HG03469 (cell line): ENCODE results near the gene AUTS2.

Experiments used
- ATAC-seq: cut with Tn5 transposase; IDR thresholded peaks from one replicate; pipeline ENCODE4 v1.9.1; 2021; ENCODE audit warnings: mild to moderate bottlenecking, moderate library complexity, moderate number of reproducible peaks; ENCODE audit not compliant: unreplicated experiment

The AUTS2 gene

DNA sequence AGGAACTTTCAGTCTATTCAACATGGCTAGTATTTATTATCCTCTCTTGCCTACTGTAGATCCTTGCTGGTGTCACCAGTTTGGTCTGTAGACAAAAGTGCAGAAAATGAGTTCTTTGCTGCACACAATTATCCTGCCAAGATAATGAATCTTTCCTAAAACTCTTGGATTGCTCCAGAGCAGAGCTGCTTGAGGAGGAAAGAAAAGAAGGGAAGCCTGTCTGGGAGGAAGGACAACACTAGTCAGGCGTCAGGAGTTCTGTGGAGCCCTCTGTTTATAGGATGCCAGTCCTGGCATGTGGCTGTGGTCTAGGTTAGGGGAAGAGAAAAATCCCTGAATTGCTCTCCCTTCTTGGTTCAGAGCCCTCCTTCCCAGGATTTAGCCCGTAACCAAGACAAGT, 1103.7 kb downstream of the AUTS2 start:
- ATAC-seq, result no peak

DNA sequence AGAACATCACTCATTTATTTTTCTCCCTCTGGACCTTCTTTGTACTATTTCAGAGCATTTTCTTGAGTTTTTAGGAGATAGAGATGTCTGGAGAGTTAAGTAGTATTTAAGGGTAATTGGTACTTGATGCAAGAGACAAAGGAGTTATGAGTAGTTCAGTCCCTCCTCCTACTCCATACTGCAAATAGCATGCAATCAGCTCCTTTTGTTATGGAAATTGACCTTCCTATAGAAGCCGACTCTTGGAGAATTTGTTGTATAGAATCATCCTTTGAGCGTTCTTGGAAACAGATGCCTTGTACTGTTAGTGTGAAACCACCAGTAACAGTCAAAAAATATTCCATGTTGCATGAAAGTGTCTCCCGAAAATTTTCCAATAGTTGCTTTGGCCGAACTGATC, 1105.5 kb downstream of the AUTS2 start:
- no peak for ATAC-seq

DNA sequence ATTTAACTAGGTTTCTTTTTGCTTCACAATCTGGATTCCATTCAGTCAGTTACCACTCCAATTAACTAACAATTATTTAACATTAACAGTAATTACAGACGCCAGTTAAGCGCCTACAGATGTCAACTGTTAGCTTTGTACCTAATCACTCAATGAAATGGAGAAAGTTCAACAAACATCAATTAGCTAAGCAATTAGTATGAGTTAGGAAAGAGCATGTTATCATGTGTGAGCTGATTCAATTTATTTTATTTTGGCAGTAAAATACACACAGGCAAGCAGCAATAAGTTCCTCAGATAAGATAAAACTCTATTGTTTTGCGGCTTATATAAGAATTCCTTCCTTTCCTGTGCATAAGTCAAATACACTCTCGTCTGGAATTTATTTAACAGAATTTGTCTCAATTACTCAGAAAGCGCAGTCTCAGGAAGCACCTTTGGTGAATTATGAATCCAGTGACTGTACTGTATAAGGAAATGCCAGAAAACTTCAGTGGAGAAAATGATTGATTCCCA, 1106.6 kb downstream of the AUTS2 start:
- no peak for ATAC-seq

DNA sequence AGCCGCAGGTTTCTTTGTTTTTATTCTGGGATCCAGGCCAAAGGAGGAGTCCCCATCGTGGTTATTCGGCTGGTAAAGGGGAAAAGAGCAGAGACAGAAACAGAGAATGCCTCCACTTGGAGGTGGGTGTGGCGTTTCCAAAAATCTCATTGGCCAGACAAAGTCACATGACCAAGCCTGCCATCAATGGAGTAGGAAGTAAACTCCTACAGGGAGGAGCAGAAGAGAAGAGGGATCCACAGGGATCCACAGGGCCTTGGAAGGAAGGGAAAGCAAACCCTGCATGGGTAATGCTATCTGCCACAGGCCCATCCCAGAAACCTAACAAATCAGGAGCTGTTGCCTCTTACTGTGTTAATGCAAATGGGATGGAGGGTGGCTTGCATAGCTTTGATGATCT, 1107.9 kb downstream of the AUTS2 start:
- ATAC-seq, result no peak

DNA sequence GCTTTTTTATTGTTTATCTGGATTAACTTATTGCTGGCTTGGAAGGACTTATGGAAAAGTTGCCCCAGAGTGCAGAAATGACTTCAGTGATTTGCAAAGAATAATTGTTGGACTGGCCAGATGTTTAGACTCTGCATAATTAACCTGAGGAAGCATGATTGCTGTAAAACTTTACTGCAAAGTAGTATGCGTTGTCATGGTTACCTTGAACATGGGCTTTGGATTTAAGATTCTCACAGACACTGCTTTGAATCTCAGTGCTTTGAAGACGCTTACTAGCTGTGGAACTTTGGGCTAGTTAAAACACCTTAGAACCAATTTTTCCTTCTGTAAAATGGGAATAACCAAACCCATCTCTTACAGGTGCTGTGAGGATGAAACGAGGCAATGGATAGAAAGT, 1108.4 kb downstream of the AUTS2 start:
- ATAC-seq, result no peak

DNA sequence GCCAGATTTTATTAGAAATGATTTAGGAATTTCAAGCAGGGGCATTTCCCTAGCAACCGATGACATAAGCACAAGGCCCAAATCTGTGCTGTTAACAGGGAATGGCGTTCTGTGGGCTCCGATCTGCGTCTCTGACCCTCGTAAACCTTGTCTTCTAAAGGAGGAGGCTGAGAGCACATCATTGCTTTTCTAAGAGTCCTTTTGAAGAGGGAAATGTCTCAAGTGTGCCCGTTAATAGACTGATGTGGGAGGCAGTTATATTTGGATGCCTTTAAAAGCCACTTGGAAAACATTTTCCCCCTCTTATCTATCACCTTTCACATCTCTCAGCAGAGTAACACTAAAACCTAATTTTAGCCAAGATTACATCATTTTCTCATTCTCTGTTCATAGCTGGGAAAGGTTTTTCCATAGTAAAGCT, 1109.6 kb downstream of the AUTS2 start:
- ATAC-seq, result no peak

DNA sequence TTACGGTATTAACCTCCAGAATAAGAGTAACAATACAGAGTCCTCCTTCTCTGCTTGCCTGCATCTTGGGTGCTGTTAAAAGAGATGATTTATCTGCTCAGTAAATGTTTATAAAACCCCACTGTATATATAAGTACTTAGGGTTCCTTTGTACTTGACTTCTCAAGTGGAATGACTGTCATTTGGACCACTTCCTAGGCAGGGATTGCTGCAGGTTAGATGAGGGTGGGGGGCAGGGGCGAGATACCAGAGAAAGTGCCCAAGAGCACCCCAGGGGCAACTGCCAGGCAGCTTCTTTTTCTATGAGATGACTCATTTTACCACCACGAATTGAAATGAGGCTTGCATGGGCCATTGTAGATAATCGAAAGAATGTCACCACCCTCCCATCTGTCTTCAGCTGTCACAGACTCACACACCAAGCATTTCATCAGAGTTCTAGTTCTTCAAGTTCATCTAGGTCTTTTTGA, 1111.8 kb downstream of the AUTS2 start:
- ATAC-seq, result no peak

DNA sequence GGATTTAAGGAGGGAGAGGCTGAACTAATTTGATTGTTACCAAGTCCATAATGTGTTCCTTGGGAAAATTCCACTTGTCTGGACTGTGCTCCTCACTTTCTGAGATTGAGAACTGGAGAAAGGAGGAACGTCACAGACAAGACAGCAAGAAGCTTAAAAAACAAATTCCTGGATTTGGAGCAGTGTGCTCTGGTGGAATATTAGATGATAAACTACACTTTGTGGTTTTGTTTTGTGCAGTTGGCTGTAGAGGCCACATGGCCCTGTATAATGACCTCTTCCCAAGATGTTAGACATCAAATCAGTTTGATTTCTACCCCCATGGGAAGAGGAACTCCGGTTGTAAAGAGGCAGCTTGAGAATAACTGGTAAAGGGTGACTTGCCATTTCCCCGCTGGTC, 1112.4 kb downstream of the AUTS2 start:
- no peak for ATAC-seq

DNA sequence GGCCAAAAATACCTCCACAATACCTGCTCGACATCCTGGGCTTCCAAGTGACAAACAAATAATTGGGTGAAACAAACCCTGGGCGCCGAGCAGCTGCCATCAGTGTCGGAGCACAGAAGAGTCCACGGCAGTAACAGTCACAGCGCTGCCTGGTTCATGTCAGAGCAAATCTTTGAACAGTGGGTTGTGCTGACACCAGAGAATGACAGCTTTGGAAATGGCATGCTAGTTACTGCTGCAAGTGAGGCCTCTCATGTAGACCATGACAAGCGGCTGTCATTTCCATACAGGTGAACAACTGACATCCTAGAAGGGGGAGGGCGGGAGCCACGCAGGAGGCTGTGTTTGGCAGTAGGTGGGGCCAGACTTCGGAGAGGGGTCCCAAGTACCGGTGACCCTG, 1113.2 kb downstream of the AUTS2 start:
- ATAC-seq, result no peak

DNA sequence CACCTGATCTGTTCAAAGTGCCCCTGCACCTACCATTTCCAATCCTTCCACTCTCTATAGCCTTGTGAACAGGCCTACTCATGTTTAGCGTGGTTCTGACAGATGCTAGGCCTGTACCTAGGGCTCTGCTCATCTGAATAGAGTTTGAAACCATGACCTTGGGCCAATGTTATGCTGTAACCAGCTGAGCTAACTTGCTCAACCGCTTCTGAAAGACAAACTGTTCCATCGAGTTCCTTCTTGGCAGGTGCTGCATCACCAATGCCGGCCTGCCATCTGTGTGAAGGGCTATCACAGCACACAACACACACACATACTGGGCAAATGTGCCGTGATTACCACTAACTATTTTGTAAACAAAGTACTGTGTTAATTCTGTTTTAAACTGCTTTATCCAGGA, 1114.7 kb downstream of the AUTS2 start:
- no peak for ATAC-seq

DNA sequence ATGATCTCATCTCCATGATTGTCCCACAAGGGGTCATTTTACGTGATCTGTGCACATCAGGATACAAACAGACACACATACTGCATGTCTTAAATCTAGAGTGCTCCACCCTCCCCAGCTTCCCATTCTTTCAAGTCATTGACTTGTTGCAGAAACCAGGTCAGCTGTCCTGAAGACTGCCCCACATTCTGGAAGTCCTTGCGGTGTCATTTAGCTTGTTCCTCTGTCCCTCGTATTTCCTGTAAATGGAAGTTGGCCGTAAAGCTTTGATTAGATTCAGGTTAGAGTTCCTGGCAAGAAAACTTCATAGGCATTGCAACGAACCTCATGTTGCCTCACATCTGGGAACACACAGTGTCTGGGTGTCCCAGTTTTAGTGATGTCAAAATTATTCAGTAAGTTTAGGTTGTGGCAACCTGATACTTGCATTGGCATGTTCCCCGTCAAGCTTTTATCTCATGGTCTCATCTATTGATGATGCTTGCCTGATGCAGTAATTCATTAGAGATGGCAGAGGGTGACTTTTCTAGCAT, 1116.3 kb downstream of the AUTS2 start:
- ATAC-seq, result no peak

DNA sequence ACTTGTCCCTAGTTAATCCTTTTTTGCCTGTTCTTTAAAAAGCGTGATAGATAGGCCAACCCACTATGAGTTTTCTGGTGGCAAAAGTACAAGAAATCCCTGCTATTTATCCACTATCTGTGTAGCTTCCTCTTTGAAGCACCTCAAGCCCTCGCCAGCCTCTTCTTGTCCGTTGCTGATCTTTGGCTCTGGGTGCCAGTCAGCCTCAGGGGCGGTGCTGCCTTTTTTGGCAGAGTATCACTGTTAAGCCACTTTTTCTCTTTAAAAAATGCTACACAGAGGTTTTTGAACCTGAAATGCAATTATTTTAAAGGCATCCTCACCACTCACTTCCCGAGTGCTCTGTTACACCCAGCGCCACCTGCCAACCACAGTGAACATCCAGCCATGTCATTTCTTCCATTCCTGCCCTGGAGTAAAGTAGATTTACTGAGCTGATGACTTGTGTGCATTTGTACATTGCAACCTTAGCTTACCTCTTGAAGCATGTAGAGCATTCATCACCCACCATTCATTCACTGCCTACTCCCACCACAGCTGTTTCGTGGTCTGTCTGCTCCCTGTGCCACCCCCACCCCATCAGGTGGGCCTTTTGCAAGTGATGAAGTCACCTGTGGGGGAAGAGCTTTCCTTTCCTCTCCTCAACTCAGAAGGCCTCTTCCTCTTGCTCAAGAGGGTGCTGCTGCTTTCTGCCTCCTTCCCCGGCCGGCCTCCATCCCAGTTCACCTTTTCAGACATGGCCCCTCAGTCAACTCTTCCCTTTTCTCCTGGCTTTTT, 1119.5 kb downstream of the AUTS2 start:
- ATAC-seq, result no peak

DNA sequence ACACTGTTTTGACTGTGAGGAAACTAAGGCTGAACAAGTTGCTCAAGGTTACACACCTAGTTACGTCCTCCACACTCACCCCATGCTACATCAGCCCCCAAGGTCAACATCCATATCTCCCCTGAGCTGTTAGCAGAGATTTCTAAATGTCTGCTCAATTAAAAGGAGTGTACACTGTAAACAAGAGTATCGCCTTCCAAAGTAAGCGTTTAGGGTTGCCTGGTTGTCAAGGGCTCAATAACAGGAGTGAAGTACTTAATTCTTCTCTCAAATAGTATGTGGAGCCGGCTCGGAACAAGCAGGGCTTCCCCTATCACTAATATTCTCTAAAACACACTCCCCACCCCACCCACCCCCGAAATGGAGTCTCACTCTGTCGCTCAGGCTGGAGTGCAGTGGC, 1120.8 kb downstream of the AUTS2 start:
- no peak for ATAC-seq

DNA sequence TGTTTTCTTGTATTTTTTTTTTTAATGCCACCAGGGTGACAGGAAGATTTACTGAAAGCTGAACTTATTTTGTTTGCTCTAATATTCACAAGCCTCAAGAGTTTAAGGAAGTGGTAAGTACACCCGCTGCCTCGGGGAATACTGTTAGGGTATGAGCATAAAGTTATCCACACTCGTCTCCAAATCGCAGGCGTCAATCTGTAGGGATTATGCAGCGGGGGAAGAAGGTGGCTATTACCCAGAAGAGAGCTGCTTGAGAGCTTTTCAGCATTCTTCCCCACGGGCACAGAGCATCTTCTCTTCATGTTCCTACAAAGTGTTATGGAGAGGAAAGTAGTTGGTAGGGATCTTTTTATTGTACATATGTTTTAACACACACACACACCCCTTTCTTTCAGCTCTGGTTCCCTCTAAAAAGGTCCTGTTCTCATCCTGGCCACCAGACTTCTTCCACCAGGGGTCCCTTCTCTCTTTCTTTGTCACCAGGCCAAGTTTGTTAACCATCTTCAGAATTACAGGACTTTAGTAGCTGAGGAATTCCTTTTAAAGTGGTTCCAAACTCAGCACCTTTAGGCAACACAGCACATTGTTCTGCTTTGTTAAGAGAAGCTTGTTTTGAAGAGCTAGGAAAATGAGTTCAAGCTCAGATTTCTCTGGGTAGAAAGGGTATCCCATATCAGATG, 1122.1 kb downstream of the AUTS2 start:
- ATAC-seq, result no peak

DNA sequence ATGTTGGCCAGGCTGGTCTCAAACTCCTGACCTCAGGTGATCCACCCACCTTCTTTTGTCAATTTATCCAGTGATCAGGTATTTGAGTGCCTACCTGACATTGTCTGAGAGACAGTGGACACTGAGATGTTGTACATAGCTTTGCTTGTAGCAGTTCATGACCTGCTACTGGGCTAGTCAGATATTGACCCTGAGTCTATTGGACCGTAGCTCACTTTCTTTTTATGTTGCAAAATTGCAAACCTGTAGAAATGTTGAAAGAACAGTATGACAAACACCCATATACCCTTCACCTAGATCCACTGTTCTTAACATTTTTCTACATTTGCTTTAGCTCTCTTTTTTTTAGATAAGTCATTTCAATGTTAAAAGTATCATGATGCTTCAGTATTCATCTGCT, 1123.2 kb downstream of the AUTS2 start:
- no peak for ATAC-seq

DNA sequence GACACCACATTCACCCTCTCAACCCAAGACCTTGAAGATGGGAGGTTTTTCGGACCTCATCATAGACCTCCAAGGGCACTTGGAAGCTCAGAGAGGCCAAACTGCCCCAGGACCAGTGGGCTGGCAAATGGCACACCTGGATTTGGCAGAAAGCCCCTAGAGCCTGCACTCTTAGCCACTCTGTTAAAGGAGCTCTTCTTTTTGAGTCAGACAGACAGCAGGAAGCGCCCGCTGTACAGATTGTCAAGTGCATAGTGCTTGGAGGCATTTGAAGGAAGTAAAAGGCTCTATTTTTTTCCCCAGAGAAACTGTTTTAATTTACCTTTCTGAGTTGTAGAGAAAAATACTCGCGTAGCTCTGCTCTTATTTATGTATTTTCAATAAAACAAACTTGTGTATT, 1125.1 kb downstream of the AUTS2 start:
- no peak for ATAC-seq

DNA sequence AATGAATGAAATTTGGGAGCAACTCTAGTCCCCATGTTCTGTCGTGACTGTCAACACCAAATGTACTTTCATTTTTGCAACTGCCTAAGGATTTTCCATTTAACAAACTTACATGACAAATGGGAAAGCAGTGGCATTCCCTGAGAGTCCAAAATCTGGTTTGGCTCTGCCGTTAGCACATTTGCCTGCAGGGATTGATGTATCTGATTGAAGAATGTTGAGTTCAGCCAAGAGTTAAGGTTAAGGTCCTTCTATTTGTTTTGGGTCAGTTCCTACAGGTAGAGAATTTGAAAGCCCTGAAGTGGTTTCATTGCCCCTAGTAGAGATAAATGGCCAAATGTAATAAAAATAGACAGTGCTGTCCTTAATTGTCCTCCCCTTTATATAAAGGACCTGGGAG, 1127.2 kb downstream of the AUTS2 start:
- ATAC-seq, result no peak

DNA sequence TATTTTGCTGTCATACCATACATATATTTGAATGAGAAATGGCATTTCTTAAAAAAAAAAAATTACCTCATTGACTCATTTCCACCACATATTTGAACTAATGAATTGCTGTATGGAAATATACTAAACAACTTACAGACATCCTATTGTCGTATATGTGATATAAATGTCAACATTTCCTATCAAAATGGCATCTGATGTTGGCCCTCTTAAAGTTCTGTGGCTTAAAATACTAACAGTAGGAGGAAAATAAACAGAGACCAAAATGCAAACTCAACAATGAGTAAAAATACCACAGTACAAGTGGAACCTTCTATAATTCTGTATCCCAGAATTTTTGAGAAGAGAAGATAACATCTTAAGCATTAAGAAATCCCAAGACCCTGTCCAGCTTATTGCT, 1128.0 kb downstream of the AUTS2 start:
- ATAC-seq, result no peak

DNA sequence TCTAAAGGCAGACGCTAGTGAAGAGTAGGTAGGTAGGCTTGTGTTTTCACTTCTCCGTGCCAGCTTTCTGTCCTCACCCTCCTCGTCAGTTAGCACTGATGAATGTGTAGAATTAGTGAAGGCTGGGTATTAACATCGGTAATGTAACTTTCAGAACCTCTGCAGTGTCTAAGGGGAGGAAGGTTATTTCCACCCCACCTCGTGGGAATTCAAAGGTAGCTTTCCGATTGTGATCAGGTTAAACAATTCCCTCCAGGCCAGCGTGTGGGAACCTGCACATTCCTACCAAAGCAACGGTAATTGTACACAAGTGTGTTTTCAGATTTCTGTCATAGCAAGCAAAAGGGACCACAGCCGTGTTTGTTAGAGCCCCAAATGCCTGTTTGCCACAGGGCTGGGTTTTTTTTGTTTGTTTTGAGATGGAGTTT, 1128.7 kb downstream of the AUTS2 start:
- ATAC-seq, result peak; percentile 82

DNA sequence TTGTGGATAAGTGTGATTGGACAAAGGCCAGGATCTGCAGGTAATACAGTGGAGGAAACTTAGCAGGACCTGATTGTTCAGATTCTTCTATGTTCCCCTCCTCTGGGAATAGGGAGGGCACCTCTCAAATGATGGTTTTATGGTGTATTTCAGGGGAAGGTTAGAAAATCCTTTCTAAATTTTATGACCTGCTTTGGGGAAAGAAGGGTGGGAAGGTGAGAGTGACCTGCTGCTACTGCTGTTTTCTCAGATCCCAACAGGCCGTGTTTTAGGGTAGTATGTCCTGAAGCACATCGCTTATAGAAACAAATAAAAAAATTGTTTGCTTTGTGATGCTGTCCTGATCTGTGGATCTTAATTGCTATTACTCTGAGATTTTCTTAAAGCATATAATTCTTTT, 1129.6 kb downstream of the AUTS2 start:
- ATAC-seq, result no peak

DNA sequence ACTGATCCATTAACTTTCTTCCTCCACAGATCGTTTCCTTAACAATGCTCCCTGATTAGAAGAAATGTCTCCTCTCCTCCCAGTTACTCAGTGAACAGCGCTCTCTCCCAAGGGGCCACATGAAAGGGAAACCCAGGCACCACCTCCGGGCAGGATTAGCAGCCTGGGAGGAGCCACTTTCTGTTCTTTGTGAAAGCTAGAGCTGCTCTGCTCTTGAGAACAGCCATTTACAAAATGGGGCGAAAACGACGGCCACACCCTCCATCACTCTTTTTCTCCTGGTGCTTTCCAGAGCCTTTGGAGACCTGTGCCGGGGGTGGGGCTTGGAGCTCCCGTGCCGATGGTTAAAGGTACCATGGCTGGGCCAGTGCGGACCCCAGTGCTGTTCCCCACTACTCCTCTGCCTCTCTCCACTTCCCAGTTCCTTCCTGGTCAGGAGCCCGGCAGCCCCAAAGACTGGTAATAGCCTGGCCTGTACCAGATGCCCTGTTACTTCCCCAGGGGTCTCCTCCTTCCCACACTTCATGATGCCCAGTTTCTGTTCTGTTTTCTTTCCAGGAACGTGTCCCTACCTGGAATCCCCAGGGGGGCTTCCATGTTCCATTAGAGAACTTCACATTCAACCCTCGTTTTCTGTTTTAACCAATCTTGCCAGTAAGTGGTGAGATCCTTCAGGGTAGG, 1130.7 kb downstream of the AUTS2 start:
- ATAC-seq, result no peak
